Neural progenitor cell (in vitro differentiated cells): ENCODE measurements around the gene NEUROD6. TPM values are rescaled to one million over a fixed set of nuclear protein-coding genes. Genes with fewer than 3 reads are reported as not detected.

Experiments
- DNase-seq: peaks from one replicate; pipeline ENCODE4 v3.0.0-alpha.2; 2016; ENCODE audit warnings: low spot score
- H2AFZ ChIP-seq: fragments of 200-600 bp; sonication (generic); replicated peaks from 2 replicates; pipeline ENCODE4 v1.6.1; 2016; ENCODE audit warnings: antibody characterized with exemption
- H3F3A ChIP-seq: fragments of 200-600 bp; sonication (generic); 2 replicates; pipeline ENCODE4 v1.6.1; 2016; ENCODE audit warnings: antibody characterized with exemption, low read depth
- H3K27ac ChIP-seq: fragments of 200-600 bp; sonication (generic); 2 replicates; pipeline ENCODE4 v1.5.1; 2016; ENCODE audit warnings: mild to moderate bottlenecking
- H3K27me3 ChIP-seq: fragments of 200-600 bp; sonication (generic); 2 replicates; pipeline ENCODE4 v1.6.1; 2016; ENCODE audit warnings: mild to moderate bottlenecking, moderate library complexity
- H3K36me3 ChIP-seq: fragments of 200-600 bp; sonication (generic); 2 replicates; pipeline ENCODE4 v1.5.1; 2016
- H3K4me1 ChIP-seq: fragments of 200-600 bp; sonication (generic); 2 replicates; pipeline ENCODE4 v1.6.1; 2016; ENCODE audit warnings: mixed run types
- H3K4me2 ChIP-seq: fragments of 200-600 bp; sonication (generic); 2 replicates; pipeline ENCODE4 v1.6.1; 2016
- H3K4me3 ChIP-seq: fragments of 200-600 bp; sonication (generic); 2 replicates; pipeline ENCODE4 v1.5.1; 2016
- H3K79me2 ChIP-seq: fragments of 200-600 bp; sonication (generic); 2 replicates; pipeline ENCODE4 v1.6.1; 2016; ENCODE audit warnings: low read depth
- H3K9ac ChIP-seq: fragments of 200-600 bp; sonication (generic); 2 replicates; pipeline ENCODE4 v1.6.1; 2016
- H3K9me3 ChIP-seq: fragments of 200-600 bp; sonication (generic); 2 replicates; pipeline ENCODE4 v1.5.1; 2016; ENCODE audit warnings: low read depth
- H4K20me1 ChIP-seq: fragments of 200-600 bp; sonication (generic); 2 replicates; pipeline ENCODE4 v1.6.1; 2016; ENCODE audit warnings: low read depth
- H3K27ac Mint-ChIP-seq: 3 replicates; pipeline ENCODE4 v1.8.0; 2021; ENCODE audit warnings: mixed read lengths
- H3K27me3 Mint-ChIP-seq: 2 replicates; pipeline ENCODE4 v1.8.0; 2022; ENCODE audit warnings: low read depth, mild to moderate bottlenecking, inconsistent platforms, moderate library complexity, mixed read lengths; ENCODE audit not compliant: insufficient read depth
- H3K36me3 Mint-ChIP-seq: 3 replicates; pipeline ENCODE4 v1.8.0; 2021; ENCODE audit warnings: mixed read lengths
- H3K4me1 Mint-ChIP-seq: 3 replicates; pipeline ENCODE4 v1.8.0; 2021; ENCODE audit warnings: mixed read lengths
- H3K4me3 Mint-ChIP-seq: 3 replicates; pipeline ENCODE4 v1.8.0; 2021; ENCODE audit warnings: mild to moderate bottlenecking, moderate library complexity, mixed read lengths
- H3K9me3 Mint-ChIP-seq: 3 replicates; pipeline ENCODE4 v1.8.0; 2020; ENCODE audit warnings: mixed read lengths
- CTCF ChIP-seq: fragments of 200-600 bp; sonication (generic); IDR thresholded peaks from 2 replicates; pipeline ENCODE4 v1.5.1; 2017; ENCODE audit warnings: antibody characterized with exemption, mild to moderate bottlenecking
- EZH2 ChIP-seq: fragments of 200-600 bp; sonication (generic); IDR thresholded peaks from 2 replicates; pipeline ENCODE4 v1.6.1; 2017; ENCODE audit warnings: antibody characterized with exemption, mild to moderate bottlenecking, moderate library complexity
- EZH2phosphoT487 ChIP-seq: fragments of 200-600 bp; sonication (generic); IDR thresholded peaks from 2 replicates; pipeline ENCODE4 v1.6.1; 2017; ENCODE audit warnings: antibody characterized with exemption
- total RNA-seq: library from RNA; depleted of rRNA; stranded (reverse); fragments of >200 nt; gene quantifications from 2 replicates; pipeline ENCODE4 v1.2.3, GENCODE V29; 2015; ENCODE audit warnings: low replicate concordance

NEUROD6 gene
- total RNA-seq, 1 donor from 2014 or later, result not detected

GRCh38 chr7:31311552-31311951 lies 29.0 kb downstream of the NEUROD6 start:
- Histone ChIP-seq H3K9ac (no peak overlapping the region), H3K36me3 (no peaks in the 10 kb centered on the region), H3K27ac (no peak overlapping the region), H3K27me3 (no peaks in the 10 kb centered on the region), H3K4me1 (no peaks in the 10 kb centered on the region), H3K9me3 (no peaks in the 10 kb centered on the region), H2AFZ (no peak overlapping the region), H3F3A (no peaks in the 10 kb centered on the region), H4K20me1 (no peaks in the 10 kb centered on the region), H3K79me2 (no peaks in the 10 kb centered on the region), H3K4me2 (no peak overlapping the region), H3K4me3 (no peak overlapping the region)
- Mint-ChIP-seq H3K27ac (no peak overlapping the region), H3K36me3 (no peaks in the 10 kb centered on the region), H3K4me1 (peaks cover 6% of the 10 kb centered on the region), H3K4me3 (no peak overlapping the region), H3K27me3 (peaks cover 3% of the 10 kb centered on the region), H3K9me3 (no peaks in the 10 kb centered on the region)
- DNase-seq, result peak; percentile 25
- no peak for TF ChIP-seq EZH2phosphoT487
- TF ChIP-seq EZH2, result no peak
- TF ChIP-seq CTCF, result no peak

- H3K4me1 ChIP-seq, result no peaks in the 10 kb centered on the region
- H3K79me2 ChIP-seq, result no peaks in the 10 kb centered on the region
- H3K27ac ChIP-seq, result no peak overlapping the region
- H4K20me1 ChIP-seq, result no peaks in the 10 kb centered on the region
- Mint-ChIP-seq H3K36me3 (no peaks in the 10 kb centered on the region), H3K9me3 (no peaks in the 10 kb centered on the region), H3K27me3 (peaks cover 3% of the 10 kb centered on the region), H3K4me3 (no peak overlapping the region), H3K27ac (no peak overlapping the region), H3K4me1 (peaks cover 13% of the 10 kb centered on the region)
- DNase-seq, result no peak
- no peak overlapping the region for H3K4me3 ChIP-seq
- H3K36me3 ChIP-seq, result no peaks in the 10 kb centered on the region
- H3F3A ChIP-seq, result no peaks in the 10 kb centered on the region
- TF ChIP-seq EZH2phosphoT487 (no peak), CTCF (no peak), EZH2 (no peak)
- H3K9ac ChIP-seq, result no peak overlapping the region
- H3K4me2 ChIP-seq, result no peak overlapping the region
- H2AFZ ChIP-seq, result no peak overlapping the region
- no peaks in the 10 kb centered on the region for H3K9me3 ChIP-seq
- no peaks in the 10 kb centered on the region for H3K27me3 ChIP-seq
Measured at GRCh38 chr7:31310321-31310935, 30.1 kb downstream of the NEUROD6 start.

GRCh38 chr7:31309407-31309806 lies 31.1 kb downstream of the NEUROD6 start:
- H3K9me3 ChIP-seq, result no peaks in the 10 kb centered on the region
- no peaks in the 10 kb centered on the region for H3K27me3 ChIP-seq
- TF ChIP-seq CTCF (no peak), EZH2phosphoT487 (no peak), EZH2 (no peak)
- H3K36me3 ChIP-seq, result no peaks in the 10 kb centered on the region
- H3K4me1 ChIP-seq, result no peaks in the 10 kb centered on the region
- no peaks in the 10 kb centered on the region for H3K79me2 ChIP-seq
- no peak overlapping the region for H3K9ac ChIP-seq
- no peak overlapping the region for H3K4me3 Mint-ChIP-seq
- H3K4me1 Mint-ChIP-seq, result peaks cover 13% of the 10 kb centered on the region
- no peak overlapping the region for H3K4me3 ChIP-seq
- no peak overlapping the region for H2AFZ ChIP-seq
- H3K27me3 Mint-ChIP-seq, result peaks cover 3% of the 10 kb centered on the region
- no peak overlapping the region for H3K4me2 ChIP-seq
- no peaks in the 10 kb centered on the region for H4K20me1 ChIP-seq
- H3K9me3 Mint-ChIP-seq, result no peaks in the 10 kb centered on the region
- no peak overlapping the region for H3K27ac Mint-ChIP-seq
- H3K36me3 Mint-ChIP-seq, result no peaks in the 10 kb centered on the region
- H3F3A ChIP-seq, result no peaks in the 10 kb centered on the region
- DNase-seq, result no peak
- no peak overlapping the region for H3K27ac ChIP-seq
